COLO668 (cell line): ENCODE results near the gene ZBTB45.
A peak's percentile ranks its signal among the peaks of the same experiment; 100 is the strongest.

Source experiments
- DNase-seq: peaks from one replicate; lab custom pipeline; 2025; ENCODE audit not compliant: unreplicated experiment; lab: John Stamatoyannopoulos, UW

Gene ZBTB45

DNA sequence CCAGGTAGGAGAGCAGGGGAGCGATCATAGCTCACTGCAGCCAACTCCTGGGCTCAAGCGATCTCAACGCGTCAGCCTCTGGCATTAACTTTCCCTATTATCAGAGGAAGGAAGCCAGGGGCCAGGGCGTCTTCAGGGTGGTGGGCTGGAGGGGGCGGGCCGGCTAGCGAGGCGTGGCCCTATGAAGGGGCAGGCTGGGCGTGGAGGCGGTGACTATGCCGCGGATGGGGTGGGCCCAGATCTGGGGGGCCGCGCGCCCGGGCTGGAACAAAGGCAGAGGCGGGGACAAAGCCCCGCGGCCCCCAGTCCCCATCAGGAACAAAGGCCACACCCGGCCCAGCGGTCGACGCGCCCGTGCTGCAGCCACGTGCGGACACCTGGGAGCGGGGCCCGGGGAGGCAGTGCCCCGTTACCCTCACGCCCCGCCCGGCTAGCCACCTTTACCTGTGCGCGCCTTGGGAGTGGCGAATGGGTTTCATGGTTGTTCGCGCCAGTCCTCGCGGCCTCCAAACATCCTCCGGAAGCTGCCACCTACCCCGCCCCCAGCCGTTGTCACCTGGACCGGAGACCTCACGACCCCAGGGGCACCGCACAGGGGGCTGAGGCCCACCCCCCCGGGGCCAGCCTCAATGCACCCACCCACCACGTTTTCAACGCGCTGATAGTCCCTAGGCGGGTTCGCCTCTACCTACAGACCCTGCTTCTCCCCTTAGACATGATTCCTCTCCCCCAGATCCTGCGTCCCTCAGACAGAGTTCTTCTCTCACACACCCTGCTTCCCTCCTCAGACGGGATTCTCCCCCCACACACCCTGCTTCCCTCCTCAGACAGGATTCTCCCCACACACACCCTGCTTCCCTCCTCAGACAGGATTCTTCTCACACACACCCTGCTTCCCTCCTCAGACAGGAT is 18.9 kb upstream of the ZBTB45 start:
- DNase-seq: no peak

DNA sequence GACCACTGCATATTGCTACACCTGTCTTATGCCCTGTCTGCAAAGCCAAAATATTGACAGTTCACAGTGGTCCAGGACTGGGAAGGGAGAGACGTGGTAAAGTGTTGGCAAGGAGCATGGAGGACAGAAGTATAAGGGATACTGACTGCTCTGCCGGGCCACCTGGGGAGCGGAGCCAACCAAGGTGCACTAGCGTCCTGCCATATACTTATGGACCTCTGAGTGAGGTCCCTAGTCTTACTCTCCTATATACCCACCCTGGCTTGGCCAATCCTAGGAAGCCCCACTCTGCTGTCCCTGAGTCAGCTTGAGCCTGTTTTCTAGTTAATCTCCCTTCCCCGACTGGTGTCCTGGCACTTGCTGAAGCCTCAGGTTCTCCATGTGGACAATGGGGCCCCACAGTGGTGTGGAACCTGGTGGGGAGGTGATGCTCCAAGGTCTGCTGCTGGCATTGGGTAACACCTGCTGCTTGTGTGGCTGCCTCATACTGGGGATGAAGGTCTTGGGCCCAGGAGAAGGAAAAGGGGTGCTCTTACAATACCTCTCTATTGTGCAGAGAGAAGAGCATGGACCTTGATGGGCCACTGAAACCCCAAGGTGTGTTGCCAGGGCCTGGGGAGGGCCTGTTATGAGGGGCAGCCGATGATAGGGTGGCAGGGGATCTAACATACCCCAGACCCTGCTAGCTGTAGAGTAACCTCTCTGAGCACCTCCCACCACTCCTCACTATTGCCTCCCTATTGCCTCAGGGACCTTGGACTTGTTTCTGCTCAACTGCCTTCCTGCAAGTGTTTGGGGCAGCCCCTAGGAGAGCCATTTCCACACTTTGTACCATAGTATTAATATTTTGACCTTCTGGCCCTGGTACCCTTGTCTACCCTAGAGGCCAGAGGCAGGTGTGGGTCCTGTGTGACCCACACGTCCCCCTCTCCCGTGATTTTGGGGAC is 17.5 kb upstream of the ZBTB45 start:
- DNase-seq: no peak

GRCh38 chr19:58535857-58536256 is 16.2 kb upstream of the ZBTB45 start:
- no peak for DNase-seq

GRCh38 chr19:58531034-58531840 is 11.6 kb upstream of the ZBTB45 start:
- DNase-seq: no peak

DNA sequence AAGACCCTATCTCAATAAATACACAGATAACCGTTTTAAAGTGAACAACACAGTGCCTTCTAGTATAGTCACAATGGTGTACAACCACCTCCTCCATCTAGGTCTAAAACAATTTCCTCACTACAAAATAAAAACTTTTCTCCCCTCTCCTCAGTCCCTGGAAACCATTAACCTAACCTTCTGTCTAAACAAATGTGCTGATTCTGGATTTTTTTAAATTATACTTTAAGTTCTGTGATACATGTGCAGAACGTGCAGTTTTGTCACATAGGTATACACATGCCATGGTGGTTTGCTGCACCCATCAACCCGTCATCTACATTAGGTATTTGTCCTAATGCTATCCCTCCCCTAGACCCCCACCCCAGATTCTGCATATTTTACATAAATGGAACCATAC is 9.8 kb upstream of the ZBTB45 start:
- DNase-seq: no peak

- DNase-seq: no peak
These were observed 3.1 kb upstream of the ZBTB45 start for GRCh38 chr19:58522709-58523108.

- no peak for DNase-seq
These were observed 2.0 kb upstream of the ZBTB45 start for GRCh38 chr19:58521651-58522050.

GRCh38 chr19:58520257-58520599 is 618 bp upstream of the ZBTB45 start:
- no peak for DNase-seq

DNA sequence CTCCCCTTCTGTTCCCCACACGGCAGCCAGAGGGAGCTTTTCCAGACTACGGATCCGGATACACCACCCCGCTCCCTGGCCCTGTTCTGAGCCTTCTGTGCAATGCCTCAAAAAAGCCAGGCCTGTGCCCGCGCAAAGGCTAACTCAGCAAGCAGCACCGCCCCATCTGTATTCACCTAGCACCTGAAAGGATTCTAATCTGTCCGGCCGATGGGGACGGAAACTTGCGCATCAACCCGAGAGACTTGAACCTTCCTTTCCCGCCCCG is 589 bp downstream of the ZBTB45 start:
- DNase-seq: peak; percentile 74

GRCh38 chr19:58518256-58519086 is 1.1 kb downstream of the ZBTB45 start:
- DNase-seq: no peak

- no peak for DNase-seq
These were observed 2.4 kb downstream of the ZBTB45 start for GRCh38 chr19:58516964-58517833.

- DNase-seq: no peak
These were observed 3.3 kb downstream of the ZBTB45 start for GRCh38 chr19:58516246-58516836.

GRCh38 chr19:58515259-58515658 is 4.4 kb downstream of the ZBTB45 start:
- DNase-seq: no peak

GRCh38 chr19:58514564-58515022 is 5.0 kb downstream of the ZBTB45 start:
- no peak for DNase-seq

DNA sequence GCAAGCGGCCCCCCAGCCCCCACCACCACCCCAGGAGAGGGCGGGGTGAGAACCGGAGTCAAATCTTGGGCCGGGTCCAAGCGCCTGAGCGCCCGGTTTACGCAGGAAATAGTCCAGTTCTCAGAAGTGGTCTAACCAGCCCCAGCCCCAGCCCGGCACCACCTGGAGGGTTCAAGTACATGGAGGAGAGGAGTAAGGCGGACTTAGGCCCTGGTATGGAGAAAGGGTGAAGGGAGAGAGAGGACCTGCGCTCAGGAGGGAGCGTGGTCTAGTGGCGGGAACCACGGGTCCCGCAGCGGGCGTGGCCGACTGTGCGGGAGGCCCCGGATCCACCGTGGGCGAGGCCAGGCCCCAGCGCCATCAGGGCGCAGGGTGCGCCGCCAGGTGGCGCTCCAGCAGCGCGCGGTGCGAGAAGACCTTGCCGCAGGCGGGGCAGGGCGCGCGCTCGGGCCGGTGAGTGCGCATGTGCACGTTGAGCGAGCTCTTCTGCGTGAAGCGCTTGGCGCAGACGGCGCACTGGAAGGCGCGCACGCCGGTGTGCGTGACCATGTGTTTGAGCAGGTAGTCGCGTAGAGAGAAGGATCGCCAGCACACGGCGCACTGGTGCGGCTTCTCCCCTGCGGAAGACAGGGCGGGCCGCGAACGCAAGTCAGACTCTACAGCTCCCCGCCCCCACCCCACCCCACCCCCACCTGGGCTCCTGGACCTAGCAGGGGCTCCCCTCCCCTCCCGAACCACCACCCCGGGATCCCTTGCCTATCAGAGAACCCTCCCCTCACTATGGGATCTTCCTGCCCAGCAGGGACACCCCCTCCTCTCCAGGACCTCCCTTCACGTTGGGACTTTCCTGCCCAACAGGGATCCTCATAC is 5.7 kb downstream of the ZBTB45 start:
- DNase-seq: peak; percentile 95

DNA sequence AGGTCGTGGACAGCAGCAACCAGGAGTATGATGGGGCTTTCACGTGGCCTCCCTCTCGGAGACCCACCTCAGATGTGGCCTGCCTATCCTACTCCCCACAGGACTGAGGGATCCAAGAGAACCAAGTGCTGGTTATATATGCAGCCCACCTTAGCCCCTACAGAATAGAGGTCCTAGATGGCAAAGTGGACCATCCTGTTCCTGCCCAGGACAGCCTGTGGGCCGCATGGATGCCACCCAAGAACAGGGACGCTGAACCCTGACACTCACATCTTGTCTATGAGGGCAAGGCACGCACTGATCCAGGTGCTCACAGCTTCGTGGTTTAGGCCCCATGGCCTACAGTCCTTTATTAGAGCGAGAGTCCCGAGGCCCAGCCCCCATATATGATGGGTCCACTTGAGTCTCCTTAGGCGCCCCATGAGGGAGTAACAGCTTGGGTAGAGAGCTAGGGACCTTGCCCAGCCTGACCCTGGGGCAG is 6.4 kb downstream of the ZBTB45 start:
- DNase-seq: no peak

GRCh38 chr19:58511353-58512208 is 8.0 kb downstream of the ZBTB45 start, which contains the start of gene SLC27A5:
Gene SLC27A5, minus strand, starts transcription at chr19:58511992. Its CDS starts 37 bp downstream, at chr19:58511955.
- peak; percentile 12 for DNase-seq
